ENCODE results near the gene TAOK3. TPM values are rescaled to one million over a fixed set of nuclear protein-coding genes. Genes with fewer than 3 reads are reported as not detected.

The TAOK3 gene
- total and polyA plus RNA-seq, 2 of the 8 experiments (the other 6 are each of a cell fraction or from before 2014, with no cell fraction given) = 5.2 to 9.3 TPM

GRCh38 chr12:118101051-118101450, 271.7 kb downstream of the TAOK3 start:
- H3K4me1 ChIP-seq (replicated peaks in 1 of 4; ENCODE audit: control insufficient read depth in 3 of 4, insufficient read depth in 4 of 4, low read length in 3 of 4) = peaks cover 0 to 9% (median 5%) of the 10 kb centered on the region in 4 experiments; a peak in 4 of 7 replicates
- H3K56ac ChIP-seq (replicated peaks; ENCODE audit: insufficient read length, low read depth, low read length) = no peak overlapping the region
- no peak overlapping the region for H2AK5ac ChIP-seq (ENCODE audit: low read depth, low read length)
- no peak for TF ChIP-seq POLR2AphosphoS5 (IDR thresholded peaks at IDR 0.05; ENCODE audit: low read depth, low read length)
- WGBS, 2 experiments (ENCODE audit: extremely low coverage in 1 of 2, insufficient coverage in 1 of 2, insufficient read length in 1 of 2, insufficient replicate concordance in 2 of 2, low coverage in 1 of 2, low lambda C conversion rate in 2 of 2, missing lambda C conversion rate in 1 of 2) = 91% methylated on average over 3 of the region's 3 CpGs; no CpG with 5 or more reads in 1 of the 2 experiments
- H4K20me1 ChIP-seq (replicated peaks in 1 of 2; ENCODE audit: control insufficient read depth in 1 of 2, insufficient read depth in 2 of 2, low read length in 2 of 2) = no peaks in the 10 kb centered on the region
- FAIRE-seq = no peak
- H3K79me2 ChIP-seq (ENCODE audit: control insufficient read depth in 1 of 2, insufficient read depth in 2 of 2, low read length in 2 of 2) = peaks cover 8 to 51% of the 10 kb centered on the region in 2 experiments
- no peak overlapping the region for H2BK20ac ChIP-seq (ENCODE audit: low read length)
- H3K4ac ChIP-seq (replicated peaks; ENCODE audit: insufficient read length, low read depth, low read length) = no peak overlapping the region
- no peaks in the 10 kb centered on the region for H3K27me3 ChIP-seq (replicated peaks in 1 of 4; ENCODE audit: control insufficient read depth in 3 of 4, extremely low read depth in 1 of 4, insufficient read depth in 3 of 4, low read length in 3 of 4)
- no peak overlapping the region for H2BK12ac ChIP-seq (ENCODE audit: low read depth, low read length)
- peaks cover 5% of the 10 kb centered on the region; the same call in 1 of the 2 replicates for H3K23me2 ChIP-seq (ENCODE audit: low read depth, low read length)
- no peak overlapping the region for H3K9ac ChIP-seq (replicated peaks in 1 of 4; ENCODE audit: extremely low read depth in 1 of 4, low read depth in 3 of 4, low read length in 3 of 4)
- ChIA-PET POLR2A (ENCODE audit: partially characterized antibody) (interaction anchor here (0.8 to 7.3 kb wide), 6 partner anchors 9 to 275 kb away, joined by 3 to 103 read pairs (median 19); partner anchors contain the start of genes PEBP1, SUDS3 and WSB2), CTCF (ENCODE audit: partially characterized antibody) (interaction anchor here (0.6 to 1.9 kb wide), 2 partner anchors 37 to 277 kb away, joined by 3 to 8 read pairs; no protein-coding TSS in a partner anchor)
- H2AFZ ChIP-seq (ENCODE audit: low read length) = no peak overlapping the region
- no peaks in the 10 kb centered on the region for H3K9me3 ChIP-seq (ENCODE audit: insufficient read depth in 2 of 2, low read depth in 1 of 2, low read length in 1 of 2)
- H4K91ac ChIP-seq (replicated peaks; ENCODE audit: insufficient read length, low read length) = no peak overlapping the region
- DNase-seq (ENCODE audit: low read depth in 1 of 2, low spot score in 2 of 2) = no peak
- no peak overlapping the region for H3K27ac ChIP-seq (ENCODE audit: low read depth, low read length)
- H2BK120ac ChIP-seq (replicated peaks; ENCODE audit: low read depth, low read length) = no peak overlapping the region
- H2BK15ac ChIP-seq (ENCODE audit: low read length) = no peak overlapping the region
- H4K8ac ChIP-seq (ENCODE audit: extremely low read depth, insufficient read depth, low read length) = no peak overlapping the region
- peaks cover 7% of the 10 kb centered on the region for H3K79me1 ChIP-seq (ENCODE audit: low read depth, low read length)
- H2BK5ac ChIP-seq (ENCODE audit: low read depth, low read length) = no peak overlapping the region
- H3K4me3 ChIP-seq (ENCODE audit: extremely low read depth in 1 of 4, insufficient read depth in 2 of 4, low read depth in 3 of 4, low read length in 4 of 4) = no peak overlapping the region
- no peak overlapping the region for H3K14ac ChIP-seq (ENCODE audit: insufficient read length)
- H4K5ac ChIP-seq (ENCODE audit: insufficient read length, low read depth, low read length) = no peak overlapping the region
- peaks cover 3 to 8% (median 4%) of the 10 kb centered on the region in 4 experiments; a peak in 5 of 8 replicates for H3K36me3 ChIP-seq (ENCODE audit: control insufficient read depth in 2 of 4, insufficient read depth in 4 of 4, low read length in 3 of 4)
- no peak overlapping the region for H3K18ac ChIP-seq (ENCODE audit: extremely low read depth, low read length)
- H3K23ac ChIP-seq (ENCODE audit: insufficient read length) = no peak overlapping the region
- no peak overlapping the region for H3K4me2 ChIP-seq (ENCODE audit: insufficient read depth in 1 of 2, low read depth in 2 of 2, low read length in 2 of 2)

Other genes with a start within 250 kb of the TAOK3 start
- 444 and 458 TPM in 2 replicates for gene PEBP1, start 236.8 kb downstream of the TAOK3 start, total RNA-seq (2021; fragmentation: NEBNext Ultra II Directional; extraction: Animal tissue kit (Norgen Biotek cat#: 25700))
- gene PEBP1, start 236.8 kb downstream of the TAOK3 start, polyA plus RNA-seq (2011; rRNA removed) = 580 and 622 TPM in 2 replicates
- 54.2 and 58.7 TPM in 2 replicates for gene SUDS3, start 3.6 kb upstream of the TAOK3 start, total RNA-seq (2021; fragmentation: NEBNext Ultra II Directional; extraction: Animal tissue kit (Norgen Biotek cat#: 25700))
- gene SUDS3, start 3.6 kb upstream of the TAOK3 start, polyA plus RNA-seq (2011; rRNA removed) = 21.0 and 30.0 TPM in 2 replicates